DOHH2 (cell line): ENCODE data around the gene CXCR5.

Source experiments
- H3F3A ChIP-seq: fragments of 200-600 bp; sonication (generic), shearing (Covaris generic); 2 replicates; pipeline ENCODE4 v1.6.0; 2016; ENCODE audit warnings: antibody characterized with exemption, mild to moderate bottlenecking; ENCODE audit not compliant: control insufficient read depth, insufficient read depth
- H3K27ac ChIP-seq: fragments of 200-600 bp; sonication (generic); 2 replicates; pipeline ENCODE4 v1.5.1; 2014; ENCODE audit warnings: low read depth, mild to moderate bottlenecking, low read length, moderate library complexity
- H3K27me3 ChIP-seq: fragments of 200-600 bp; sonication (generic); 2 replicates; pipeline ENCODE4 v1.6.1; 2014; ENCODE audit warnings: mild to moderate bottlenecking, low read length, mixed read lengths; ENCODE audit not compliant: control insufficient read depth
- H3K36me3 ChIP-seq: fragments of 200-600 bp; sonication (generic); 2 replicates; pipeline ENCODE4 v1.6.1; 2014; ENCODE audit warnings: mild to moderate bottlenecking, low read length, moderate library complexity, mixed read lengths; ENCODE audit not compliant: control insufficient read depth
- H3K4me1 ChIP-seq: fragments of 200-600 bp; sonication (generic); 2 replicates; pipeline ENCODE4 v1.6.1; 2014; ENCODE audit warnings: mild to moderate bottlenecking, low read length, mixed read lengths; ENCODE audit not compliant: control insufficient read depth
- H3K4me2 ChIP-seq: fragments of 200-600 bp; sonication (generic); 2 replicates; pipeline ENCODE4 v1.6.0; 2014; ENCODE audit warnings: mild to moderate bottlenecking, low read length, moderate library complexity
- H3K4me3 ChIP-seq: fragments of 200-600 bp; sonication (generic); 2 replicates; pipeline ENCODE4 v1.5.1; 2014; ENCODE audit warnings: mild to moderate bottlenecking, low read length, mixed read lengths
- H3K79me2 ChIP-seq: fragments of 200-600 bp; sonication (generic); 2 replicates; pipeline ENCODE4 v1.6.1; 2014; ENCODE audit warnings: mild to moderate bottlenecking, low read length, mixed read lengths; ENCODE audit not compliant: control insufficient read depth
- H3K9me2 ChIP-seq: fragments of 200-600 bp; sonication (generic); replicated peaks from 2 replicates; pipeline ENCODE4 v1.6.1; 2014; ENCODE audit warnings: mild to moderate bottlenecking, low read length, mixed read lengths; ENCODE audit not compliant: control insufficient read depth
- H3K9me3 ChIP-seq: fragments of 200-600 bp; sonication (generic); 2 replicates; pipeline ENCODE4 v1.6.1; 2014; ENCODE audit warnings: antibody characterized with exemption, low read length, mixed read lengths; ENCODE audit not compliant: control insufficient read depth, insufficient read depth
- H4K20me1 ChIP-seq: fragments of 200-600 bp; sonication (generic); 2 replicates; pipeline ENCODE4 v1.6.0; 2014; ENCODE audit warnings: low read depth, mild to moderate bottlenecking, antibody characterized with exemption, low read length, moderate library complexity; ENCODE audit not compliant: control insufficient read depth, insufficient read depth
- EZH2phosphoT487 ChIP-seq: fragments of 200-600 bp; sonication (generic); IDR thresholded peaks from 2 replicates; pipeline ENCODE4 v1.6.1; 2017; ENCODE audit warnings: borderline replicate concordance, mild to moderate bottlenecking, antibody characterized with exemption, low read length, moderate library complexity, mixed read lengths
- TF ChIP-seq, protein P1 (sequence below): fragments of 200-600 bp; sonication (generic); IDR thresholded peaks from one replicate; pipeline ENCODE4 v1.5.1; 2014; ENCODE audit warnings: antibody characterized with exemption, mild to moderate bottlenecking, low read depth, low read length; ENCODE audit not compliant: poor library complexity, severe bottlenecking

CXCR5 gene

DNA sequence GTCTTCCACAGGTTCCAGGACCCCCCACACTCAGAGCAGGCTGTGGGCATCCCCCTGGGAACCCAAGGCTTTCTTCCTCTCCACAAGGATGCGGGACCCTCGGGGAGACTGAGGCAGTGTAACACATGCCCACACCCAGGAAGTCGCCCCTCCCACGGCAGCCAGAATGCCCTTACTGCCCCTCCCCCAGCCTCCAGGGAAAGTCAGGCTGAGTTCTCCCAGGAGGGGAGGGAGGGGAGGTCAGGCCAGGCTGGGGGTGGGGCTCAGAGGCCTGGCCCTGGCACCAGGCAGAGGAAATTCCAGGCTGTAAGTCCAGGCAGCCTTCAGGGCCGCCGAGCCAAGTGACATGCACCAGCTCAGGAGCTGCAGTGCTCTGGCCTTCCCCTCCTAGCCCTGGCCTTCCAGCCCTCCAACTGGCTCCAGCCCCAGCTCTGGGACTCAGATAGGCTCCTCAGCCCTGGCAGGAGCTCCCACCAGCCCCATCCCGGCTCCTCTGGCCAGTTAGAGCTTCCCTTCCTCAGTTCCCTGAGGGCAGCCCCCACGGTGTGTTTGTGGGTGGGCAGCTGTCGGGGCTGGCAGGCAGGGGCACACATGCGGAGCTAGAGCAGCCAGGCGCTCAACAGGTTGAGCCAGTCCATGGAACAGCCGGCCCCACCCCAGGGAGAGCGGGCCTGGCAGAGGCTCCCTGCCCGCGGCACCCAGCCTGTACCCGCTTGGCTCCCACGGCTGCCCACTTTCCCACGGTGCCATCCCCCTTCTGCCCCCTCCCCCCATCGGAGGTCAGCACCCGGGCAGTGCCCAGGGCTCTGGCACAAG, 38.4 kb downstream of the CXCR5 start:
- Histone ChIP-seq H4K20me1 (no peaks in the 10 kb centered on the region), H3K4me2 (no peak overlapping the region), H3K27me3 (no peaks in the 10 kb centered on the region), H3K9me2 (no peaks in the 10 kb centered on the region), H3K79me2 (peaks cover 72% of the 10 kb centered on the region), H3K4me1 (peaks cover 63% of the 10 kb centered on the region), H3K36me3 (no peaks in the 10 kb centered on the region), H3K4me3 (no peak overlapping the region), H3K9me3 (no peaks in the 10 kb centered on the region), H3F3A (peaks cover 11% of the 10 kb centered on the region), H3K27ac (no peak overlapping the region)
- TF ChIP-seq, protein P1, sequence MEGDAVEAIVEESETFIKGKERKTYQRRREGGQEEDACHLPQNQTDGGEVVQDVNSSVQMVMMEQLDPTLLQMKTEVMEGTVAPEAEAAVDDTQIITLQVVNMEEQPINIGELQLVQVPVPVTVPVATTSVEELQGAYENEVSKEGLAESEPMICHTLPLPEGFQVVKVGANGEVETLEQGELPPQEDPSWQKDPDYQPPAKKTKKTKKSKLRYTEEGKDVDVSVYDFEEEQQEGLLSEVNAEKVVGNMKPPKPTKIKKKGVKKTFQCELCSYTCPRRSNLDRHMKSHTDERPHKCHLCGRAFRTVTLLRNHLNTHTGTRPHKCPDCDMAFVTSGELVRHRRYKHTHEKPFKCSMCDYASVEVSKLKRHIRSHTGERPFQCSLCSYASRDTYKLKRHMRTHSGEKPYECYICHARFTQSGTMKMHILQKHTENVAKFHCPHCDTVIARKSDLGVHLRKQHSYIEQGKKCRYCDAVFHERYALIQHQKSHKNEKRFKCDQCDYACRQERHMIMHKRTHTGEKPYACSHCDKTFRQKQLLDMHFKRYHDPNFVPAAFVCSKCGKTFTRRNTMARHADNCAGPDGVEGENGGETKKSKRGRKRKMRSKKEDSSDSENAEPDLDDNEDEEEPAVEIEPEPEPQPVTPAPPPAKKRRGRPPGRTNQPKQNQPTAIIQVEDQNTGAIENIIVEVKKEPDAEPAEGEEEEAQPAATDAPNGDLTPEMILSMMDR: no peak
- TF ChIP-seq EZH2phosphoT487: no peak

- Histone ChIP-seq H3K4me2 (peak overlapping the region; percentile 89), H3K27me3 (no peaks in the 10 kb centered on the region), H3K27ac (no peak overlapping the region; the same call in 1 of the 2 replicates), H3K9me2 (no peaks in the 10 kb centered on the region), H3K4me1 (peaks cover 64% of the 10 kb centered on the region), H3F3A (peaks cover 16% of the 10 kb centered on the region), H3K4me3 (peak overlapping the region; percentile 86), H3K79me2 (peaks cover 63% of the 10 kb centered on the region), H3K36me3 (no peaks in the 10 kb centered on the region), H3K9me3 (no peaks in the 10 kb centered on the region), H4K20me1 (no peaks in the 10 kb centered on the region)
- TF ChIP-seq, protein P1: no peak
- no peak for TF ChIP-seq EZH2phosphoT487
Observed at GRCh38 chr11:118922745-118923627, 39.3 kb downstream of the CXCR5 start.

DNA sequence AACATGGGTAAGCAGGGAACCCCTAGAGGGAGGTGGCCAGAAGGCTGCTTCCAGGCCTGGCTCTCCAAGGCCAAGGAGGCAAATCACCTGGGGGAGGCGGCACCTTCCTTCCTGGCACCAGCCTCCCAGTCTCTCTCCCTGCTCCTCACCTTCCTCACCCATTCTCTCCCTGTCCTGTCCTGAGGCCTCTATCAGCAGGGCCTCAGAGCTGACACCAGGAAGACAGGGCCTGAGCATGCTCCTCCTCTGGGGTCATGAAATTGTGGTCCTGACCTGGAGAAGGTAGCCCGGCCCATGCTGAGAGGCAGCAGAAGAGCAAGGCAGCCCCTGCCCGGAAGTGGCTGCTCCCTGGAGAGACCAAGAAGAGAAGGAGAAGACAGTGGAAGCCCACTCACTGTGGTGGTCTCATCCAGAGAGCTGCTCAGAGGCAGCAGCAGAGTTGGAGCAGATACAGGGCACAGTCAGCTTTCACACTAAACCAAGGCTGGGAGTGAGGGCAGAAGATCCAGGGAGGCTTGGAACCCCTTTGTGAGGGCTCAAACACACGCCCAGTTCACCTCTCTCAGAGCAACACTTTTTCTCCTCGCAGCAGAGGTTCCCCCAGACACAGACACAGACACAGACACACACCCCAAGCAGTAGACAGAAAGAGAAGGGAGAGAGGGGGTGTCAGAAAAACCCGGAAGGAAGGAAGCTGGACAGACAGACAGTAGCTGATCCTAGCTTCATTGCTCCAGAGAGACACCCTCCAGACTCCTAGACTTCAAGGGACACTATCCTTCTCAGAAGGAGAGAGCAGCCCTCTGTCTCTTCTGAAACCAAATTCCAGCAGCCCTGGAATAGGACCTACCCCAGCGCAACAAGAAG, 40.3 kb downstream of the CXCR5 start:
- TF ChIP-seq EZH2phosphoT487: no peak
- peaks cover 60% of the 10 kb centered on the region for H3K4me1 ChIP-seq
- H3F3A ChIP-seq: peaks cover 18% of the 10 kb centered on the region
- H3K9me2 ChIP-seq: no peaks in the 10 kb centered on the region
- no peaks in the 10 kb centered on the region for H3K9me3 ChIP-seq
- H3K27ac ChIP-seq: peak overlapping the region; percentile 85
- H3K79me2 ChIP-seq: peaks cover 58% of the 10 kb centered on the region
- H3K4me3 ChIP-seq: peak overlapping the region; percentile 86
- no peaks in the 10 kb centered on the region for H3K36me3 ChIP-seq
- no peaks in the 10 kb centered on the region for H4K20me1 ChIP-seq
- H3K27me3 ChIP-seq: no peaks in the 10 kb centered on the region
- peak overlapping the region; percentile 89 for H3K4me2 ChIP-seq
